ENCODE measurements around the gene PROSER3.

PROSER3 gene

DNA sequence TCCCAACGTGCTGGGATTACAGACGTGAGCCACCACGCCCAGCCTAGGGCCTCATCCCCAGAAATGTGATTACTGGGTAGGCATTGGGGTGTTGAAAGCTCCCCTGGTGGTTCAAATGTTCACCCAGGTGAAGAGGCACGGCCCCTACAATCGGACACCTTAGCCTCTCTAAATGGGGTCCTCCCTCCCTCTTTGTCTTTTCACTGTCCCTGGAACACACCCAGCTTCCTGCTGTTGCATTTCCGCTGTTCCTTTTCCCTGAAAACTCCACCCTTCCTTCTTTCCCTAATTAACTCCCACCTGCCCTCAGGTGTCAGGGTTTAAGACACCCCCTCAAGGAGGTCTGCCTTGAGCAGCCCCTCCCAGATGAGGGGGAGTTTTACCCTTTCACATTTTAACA is 58.3 kb downstream of the PROSER3 start:
- Histone ChIP-seq H3K4me3 (ENCODE audit: low read depth, low read length, poor library complexity, severe bottlenecking) (no peak overlapping the region), H3K27ac (ENCODE audit: low read depth, low read length, poor library complexity, severe bottlenecking) (no peak overlapping the region), H3K9me2 (ENCODE audit: low read depth, low read length) (no peaks in the 10 kb centered on the region), H3K36me3 (ENCODE audit: insufficient read depth, low read length) (no peaks in the 10 kb centered on the region), H3K27me3 (ENCODE audit: insufficient read depth, low read length) (no peaks in the 10 kb centered on the region; the same call in 1 of the 2 replicates), H3K9me3 (ENCODE audit: low read length) (no peaks in the 10 kb centered on the region), H3K4me2 (ENCODE audit: low read length) (no peak overlapping the region), H3K9ac (ENCODE audit: low read length) (no peak overlapping the region), H4K20me1 (ENCODE audit: insufficient read depth, low read length) (no peaks in the 10 kb centered on the region), H3K79me2 (ENCODE audit: insufficient read depth, low read length) (no peaks in the 10 kb centered on the region), H3K4me1 (ENCODE audit: insufficient read depth, low read length, severe bottlenecking) (no peaks in the 10 kb centered on the region), H3F3A (ENCODE audit: insufficient read depth, low read length) (no peaks in the 10 kb centered on the region), H2AFZ (ENCODE audit: low read length) (no peak overlapping the region)
- TF ChIP-seq EZH2 (IDR thresholded peaks at IDR 0.05; ENCODE audit: borderline replicate concordance, low read length) = no peak
- TF ChIP-seq, protein P1, sequence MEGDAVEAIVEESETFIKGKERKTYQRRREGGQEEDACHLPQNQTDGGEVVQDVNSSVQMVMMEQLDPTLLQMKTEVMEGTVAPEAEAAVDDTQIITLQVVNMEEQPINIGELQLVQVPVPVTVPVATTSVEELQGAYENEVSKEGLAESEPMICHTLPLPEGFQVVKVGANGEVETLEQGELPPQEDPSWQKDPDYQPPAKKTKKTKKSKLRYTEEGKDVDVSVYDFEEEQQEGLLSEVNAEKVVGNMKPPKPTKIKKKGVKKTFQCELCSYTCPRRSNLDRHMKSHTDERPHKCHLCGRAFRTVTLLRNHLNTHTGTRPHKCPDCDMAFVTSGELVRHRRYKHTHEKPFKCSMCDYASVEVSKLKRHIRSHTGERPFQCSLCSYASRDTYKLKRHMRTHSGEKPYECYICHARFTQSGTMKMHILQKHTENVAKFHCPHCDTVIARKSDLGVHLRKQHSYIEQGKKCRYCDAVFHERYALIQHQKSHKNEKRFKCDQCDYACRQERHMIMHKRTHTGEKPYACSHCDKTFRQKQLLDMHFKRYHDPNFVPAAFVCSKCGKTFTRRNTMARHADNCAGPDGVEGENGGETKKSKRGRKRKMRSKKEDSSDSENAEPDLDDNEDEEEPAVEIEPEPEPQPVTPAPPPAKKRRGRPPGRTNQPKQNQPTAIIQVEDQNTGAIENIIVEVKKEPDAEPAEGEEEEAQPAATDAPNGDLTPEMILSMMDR (IDR thresholded peaks at IDR 0.05; ENCODE audit: low read length) = no peak

DNA sequence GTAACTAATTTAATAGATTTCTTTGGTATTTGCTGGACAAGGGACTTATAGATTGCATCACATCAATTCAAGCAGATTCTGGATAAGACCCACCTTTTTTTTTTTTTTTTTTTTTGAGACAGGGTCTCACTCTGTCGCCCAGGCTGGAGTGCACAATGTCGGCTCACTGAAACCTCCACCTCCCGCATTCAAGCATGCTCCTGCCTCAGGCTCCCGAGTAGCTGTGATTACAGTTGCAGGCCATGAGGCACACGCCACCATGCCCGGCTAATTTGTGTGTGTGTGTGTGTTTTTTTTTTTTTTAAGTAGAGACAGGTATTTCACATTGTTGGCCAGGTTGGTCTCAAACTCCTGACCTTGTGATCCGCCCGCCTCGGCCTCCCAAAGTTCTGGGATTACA is 58.9 kb downstream of the PROSER3 start:
- H3K4me1 ChIP-seq (ENCODE audit: insufficient read depth, low read length, severe bottlenecking) = no peaks in the 10 kb centered on the region
- no peak overlapping the region for H3K27ac ChIP-seq (ENCODE audit: low read depth, low read length, poor library complexity, severe bottlenecking)
- no peak overlapping the region for H3K4me2 ChIP-seq (ENCODE audit: low read length)
- H3K79me2 ChIP-seq (ENCODE audit: insufficient read depth, low read length) = no peaks in the 10 kb centered on the region
- H3K9me3 ChIP-seq (ENCODE audit: low read length) = no peaks in the 10 kb centered on the region
- H3K27me3 ChIP-seq (ENCODE audit: insufficient read depth, low read length) = no peaks in the 10 kb centered on the region; the same call in 1 of the 2 replicates
- no peak for TF ChIP-seq EZH2 (IDR thresholded peaks at IDR 0.05; ENCODE audit: borderline replicate concordance, low read length)
- TF ChIP-seq, protein P1 (IDR thresholded peaks at IDR 0.05; ENCODE audit: low read length) = no peak
- no peaks in the 10 kb centered on the region for H3K9me2 ChIP-seq (ENCODE audit: low read depth, low read length)
- H3K4me3 ChIP-seq (ENCODE audit: low read depth, low read length, poor library complexity, severe bottlenecking) = no peak overlapping the region
- no peak overlapping the region for H3K9ac ChIP-seq (ENCODE audit: low read length)
- H3K36me3 ChIP-seq (ENCODE audit: insufficient read depth, low read length) = no peaks in the 10 kb centered on the region
- no peaks in the 10 kb centered on the region for H3F3A ChIP-seq (ENCODE audit: insufficient read depth, low read length)
- no peak overlapping the region for H2AFZ ChIP-seq (ENCODE audit: low read length)
- H4K20me1 ChIP-seq (ENCODE audit: insufficient read depth, low read length) = no peaks in the 10 kb centered on the region

DNA sequence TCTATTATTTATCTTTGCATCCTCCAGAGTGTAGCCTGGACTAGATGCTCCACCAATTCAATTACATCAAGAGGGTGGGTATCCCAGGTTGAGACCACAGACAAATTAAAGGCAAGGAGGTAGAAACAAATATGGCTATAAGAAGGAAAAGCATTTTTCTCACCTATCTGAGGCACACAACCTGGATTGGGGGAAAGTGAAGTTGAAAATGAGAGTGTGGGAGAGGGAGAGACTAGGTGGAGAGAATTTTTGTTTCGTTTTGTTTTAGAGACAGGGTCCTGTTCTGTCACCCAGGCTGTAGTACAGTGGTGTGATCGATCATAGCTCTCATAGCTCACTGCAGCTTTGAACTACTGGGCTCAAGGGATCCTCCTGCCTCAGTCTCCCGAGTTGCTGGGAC is 60.5 kb downstream of the PROSER3 start:
- Histone ChIP-seq H3K9me2 (ENCODE audit: low read depth, low read length) (no peaks in the 10 kb centered on the region), H3F3A (ENCODE audit: insufficient read depth, low read length) (no peaks in the 10 kb centered on the region), H3K4me2 (ENCODE audit: low read length) (no peak overlapping the region), H3K79me2 (ENCODE audit: insufficient read depth, low read length) (no peaks in the 10 kb centered on the region), H3K9ac (ENCODE audit: low read length) (no peak overlapping the region), H3K27ac (ENCODE audit: low read depth, low read length, poor library complexity, severe bottlenecking) (no peak overlapping the region), H3K4me3 (ENCODE audit: low read depth, low read length, poor library complexity, severe bottlenecking) (no peak overlapping the region), H3K9me3 (ENCODE audit: low read length) (no peaks in the 10 kb centered on the region), H3K4me1 (ENCODE audit: insufficient read depth, low read length, severe bottlenecking) (no peaks in the 10 kb centered on the region), H4K20me1 (ENCODE audit: insufficient read depth, low read length) (no peaks in the 10 kb centered on the region), H3K27me3 (ENCODE audit: insufficient read depth, low read length) (no peaks in the 10 kb centered on the region; the same call in 1 of the 2 replicates), H3K36me3 (ENCODE audit: insufficient read depth, low read length) (no peaks in the 10 kb centered on the region), H2AFZ (ENCODE audit: low read length) (no peak overlapping the region)
- TF ChIP-seq EZH2 (IDR thresholded peaks at IDR 0.05; ENCODE audit: borderline replicate concordance, low read length) = no peak
- TF ChIP-seq, protein P1 (IDR thresholded peaks at IDR 0.05; ENCODE audit: low read length) = no peak

All from OCI-LY1 (cell line).